ENCODE results near the gene LCN6. TPM values are rescaled to one million over a fixed set of nuclear protein-coding genes. Genes with fewer than 3 reads are reported as not detected.

The LCN6 gene
- total and polyA plus RNA-seq, 2 of the 13 experiments (the other 11 are each of a cell fraction or from before 2014, with no cell fraction given) = not detected

DNA sequence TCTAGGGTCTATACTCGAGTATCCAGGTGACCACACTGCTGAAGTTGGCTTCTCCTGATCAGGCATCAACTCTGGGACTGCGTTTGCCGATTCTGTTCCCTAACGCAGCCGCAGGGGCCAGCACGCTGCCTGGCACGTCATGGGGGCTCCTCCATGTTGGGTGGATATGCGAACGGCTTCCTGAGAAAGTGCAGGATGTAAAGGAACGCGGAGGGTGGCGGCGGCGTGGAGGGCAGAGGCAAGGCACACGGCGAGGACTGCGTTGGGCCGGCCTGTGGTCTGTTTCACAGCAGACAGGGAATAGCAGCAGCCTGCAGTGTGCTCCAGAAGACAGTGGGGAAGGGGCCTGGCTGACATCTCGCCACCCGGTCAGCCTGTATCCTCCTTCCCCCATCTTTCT is 9.4 kb downstream of the LCN6 start (continued):
- TF ChIP-seq, protein P1, sequence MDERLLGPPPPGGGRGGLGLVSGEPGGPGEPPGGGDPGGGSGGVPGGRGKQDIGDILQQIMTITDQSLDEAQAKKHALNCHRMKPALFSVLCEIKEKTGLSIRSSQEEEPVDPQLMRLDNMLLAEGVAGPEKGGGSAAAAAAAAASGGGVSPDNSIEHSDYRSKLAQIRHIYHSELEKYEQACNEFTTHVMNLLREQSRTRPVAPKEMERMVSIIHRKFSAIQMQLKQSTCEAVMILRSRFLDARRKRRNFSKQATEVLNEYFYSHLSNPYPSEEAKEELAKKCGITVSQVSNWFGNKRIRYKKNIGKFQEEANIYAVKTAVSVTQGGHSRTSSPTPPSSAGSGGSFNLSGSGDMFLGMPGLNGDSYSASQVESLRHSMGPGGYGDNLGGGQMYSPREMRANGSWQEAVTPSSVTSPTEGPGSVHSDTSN (CRISPR knock-in tag; IDR thresholded peaks at IDR 0.05) = no peak
- TF ChIP-seq FOXA3 (CRISPR knock-in tag; IDR thresholded peaks at IDR 0.05) = no peak
- TF ChIP-seq WIZ (CRISPR knock-in tag; IDR thresholded peaks at IDR 0.05) = no peak
- TF ChIP-seq FIP1L1 (IDR thresholded peaks at IDR 0.05; ENCODE audit: borderline replicate concordance, insufficient read depth, low read depth, low read length) = no peak
- TF ChIP-seq, protein P2, sequence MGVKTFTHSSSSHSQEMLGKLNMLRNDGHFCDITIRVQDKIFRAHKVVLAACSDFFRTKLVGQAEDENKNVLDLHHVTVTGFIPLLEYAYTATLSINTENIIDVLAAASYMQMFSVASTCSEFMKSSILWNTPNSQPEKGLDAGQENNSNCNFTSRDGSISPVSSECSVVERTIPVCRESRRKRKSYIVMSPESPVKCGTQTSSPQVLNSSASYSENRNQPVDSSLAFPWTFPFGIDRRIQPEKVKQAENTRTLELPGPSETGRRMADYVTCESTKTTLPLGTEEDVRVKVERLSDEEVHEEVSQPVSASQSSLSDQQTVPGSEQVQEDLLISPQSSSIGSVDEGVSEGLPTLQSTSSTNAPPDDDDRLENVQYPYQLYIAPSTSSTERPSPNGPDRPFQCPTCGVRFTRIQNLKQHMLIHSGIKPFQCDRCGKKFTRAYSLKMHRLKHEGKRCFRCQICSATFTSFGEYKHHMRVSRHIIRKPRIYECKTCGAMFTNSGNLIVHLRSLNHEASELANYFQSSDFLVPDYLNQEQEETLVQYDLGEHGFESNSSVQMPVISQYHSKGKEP (CRISPR knock-in tag; IDR thresholded peaks at IDR 0.05) = no peak

DNA sequence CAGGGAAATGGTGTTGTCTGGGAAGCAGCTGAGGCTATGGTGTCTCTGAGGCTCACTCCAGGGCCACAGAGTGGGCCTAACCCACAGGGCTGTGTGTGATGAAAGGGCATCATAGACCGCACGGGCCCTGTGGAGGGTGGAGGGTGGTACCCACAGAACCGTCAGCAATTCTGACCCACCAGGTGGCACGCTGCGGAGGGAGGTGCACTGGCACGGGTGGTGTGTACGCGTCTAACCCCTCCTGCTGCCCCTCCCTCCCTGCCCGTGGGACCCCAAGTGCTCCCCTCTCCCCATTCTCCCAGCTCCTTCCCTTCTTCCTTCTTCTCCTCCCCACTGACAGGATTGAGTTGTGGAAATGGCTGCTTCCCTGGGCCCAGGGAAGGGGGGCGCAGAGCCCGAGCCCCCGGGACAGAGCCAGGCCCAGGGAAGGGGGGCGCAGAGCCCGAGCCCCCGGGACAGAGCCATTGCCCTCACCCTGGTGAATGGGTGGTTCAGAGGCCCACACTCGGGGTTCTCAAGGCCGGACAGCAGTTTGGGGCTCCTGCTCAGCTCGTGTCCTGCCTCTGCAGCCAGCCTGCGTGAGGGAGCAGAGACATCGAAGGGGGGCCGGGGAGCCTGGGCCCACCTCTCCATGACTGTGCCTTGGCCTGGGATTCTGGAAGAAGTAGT is 12.4 kb downstream of the LCN6 start:
- no TSS peak for BruUV-seq (replicated peaks)
- ATAC-seq = no peak; the same call in 2 of the 3 replicates
- no peak overlapping the region for H2AFZ ChIP-seq (ENCODE audit: low read length)
- no peak for FAIRE-seq
- ChIA-PET POLR2A (no interaction called here), CTCF (ENCODE audit: low intra/inter-chr PET ratio, low total read pairs) (no interaction called here)
- in situ Hi-C loops (cut with HindIII; ENCODE audit: extremely low pct_ligation_motif_present, low pct_unique_long_range_greater_than_20kb) (no loop called here), intact Hi-C loops (cut with micrococcal nuclease; ENCODE audit: unreplicated experiment) (no loop called here)
- no peaks in the 10 kb centered on the region for H3K36me3 ChIP-seq (replicated peaks in 1 of 2; ENCODE audit: control insufficient read depth in 1 of 2, insufficient read depth in 2 of 2, low read length in 2 of 2)
- 49% methylated on average over 12 of the region's 21 CpGs for WGBS (ENCODE audit: low lambda C conversion rate)
- no peak overlapping the region for H3K27ac ChIP-seq (ENCODE audit: extremely low read length, insufficient read depth, low read length)
- TF ChIP-seq, protein P2 (CRISPR knock-in tag; IDR thresholded peaks at IDR 0.05) = no peak
- TF ChIP-seq ZNF274 (CRISPR knock-in tag; IDR thresholded peaks at IDR 0.05) (no peak), ZNF20 (CRISPR knock-in tag; IDR thresholded peaks at IDR 0.05) (no peak)
- H3K79me2 ChIP-seq (ENCODE audit: insufficient read depth, low read length) = no peaks in the 10 kb centered on the region
- peaks cover 4 to 51% of the 10 kb centered on the region in 2 experiments for H3K27me3 ChIP-seq (ENCODE audit: control insufficient read depth in 1 of 2, insufficient read depth in 2 of 2, low read length in 2 of 2)
- H3K4me3 ChIP-seq (replicated peaks in 1 of 3; ENCODE audit: insufficient read depth in 1 of 3, low read depth in 2 of 3, low read length in 3 of 3) = no peak overlapping the region
- H4K20me1 ChIP-seq (ENCODE audit: insufficient read depth, low read length) = no peaks in the 10 kb centered on the region
- no peak overlapping the region for H3K4me2 ChIP-seq (ENCODE audit: low read depth, low read length)
- H3K9me3 ChIP-seq (ENCODE audit: low read length) = no peaks in the 10 kb centered on the region
- no peak for DNase-seq (ENCODE audit: low spot score)
- peaks cover 8% of the 10 kb centered on the region for H3K4me1 ChIP-seq (ENCODE audit: insufficient read depth, low read length)
- no peak overlapping the region for H3K9ac ChIP-seq (ENCODE audit: insufficient read depth, low read depth, low read length)
